ENCODE data around the gene MARS1.

The MARS1 gene

DNA sequence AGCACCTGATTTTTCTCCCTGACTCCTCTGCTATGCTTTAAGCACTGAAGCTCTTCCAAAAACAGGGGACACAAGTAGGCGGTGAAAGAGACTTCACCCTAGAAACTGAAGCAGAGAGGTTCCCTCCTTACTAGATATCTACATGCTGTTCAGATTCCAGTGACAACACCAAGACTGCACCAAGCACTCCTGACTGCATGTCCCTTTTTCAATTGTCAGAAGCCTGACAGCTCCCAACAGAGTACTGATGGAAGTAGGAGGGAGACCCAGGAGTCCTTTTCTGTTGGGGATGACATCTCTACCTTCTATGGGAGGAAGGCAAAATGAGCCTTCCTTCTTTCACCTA lies 48.7 kb downstream of the MARS1 start:
- DNase-seq (ENCODE audit: low read depth) = no peak
- H3K4me3 ChIP-seq (ENCODE audit: control insufficient read depth, low read depth, low read length) = no peak overlapping the region
- TF ChIP-seq, protein P1, sequence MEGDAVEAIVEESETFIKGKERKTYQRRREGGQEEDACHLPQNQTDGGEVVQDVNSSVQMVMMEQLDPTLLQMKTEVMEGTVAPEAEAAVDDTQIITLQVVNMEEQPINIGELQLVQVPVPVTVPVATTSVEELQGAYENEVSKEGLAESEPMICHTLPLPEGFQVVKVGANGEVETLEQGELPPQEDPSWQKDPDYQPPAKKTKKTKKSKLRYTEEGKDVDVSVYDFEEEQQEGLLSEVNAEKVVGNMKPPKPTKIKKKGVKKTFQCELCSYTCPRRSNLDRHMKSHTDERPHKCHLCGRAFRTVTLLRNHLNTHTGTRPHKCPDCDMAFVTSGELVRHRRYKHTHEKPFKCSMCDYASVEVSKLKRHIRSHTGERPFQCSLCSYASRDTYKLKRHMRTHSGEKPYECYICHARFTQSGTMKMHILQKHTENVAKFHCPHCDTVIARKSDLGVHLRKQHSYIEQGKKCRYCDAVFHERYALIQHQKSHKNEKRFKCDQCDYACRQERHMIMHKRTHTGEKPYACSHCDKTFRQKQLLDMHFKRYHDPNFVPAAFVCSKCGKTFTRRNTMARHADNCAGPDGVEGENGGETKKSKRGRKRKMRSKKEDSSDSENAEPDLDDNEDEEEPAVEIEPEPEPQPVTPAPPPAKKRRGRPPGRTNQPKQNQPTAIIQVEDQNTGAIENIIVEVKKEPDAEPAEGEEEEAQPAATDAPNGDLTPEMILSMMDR (conservative IDR thresholded peaks at IDR 0.05; ENCODE audit: control insufficient read depth, insufficient read depth, low read depth, low read length) = no peak

DNA sequence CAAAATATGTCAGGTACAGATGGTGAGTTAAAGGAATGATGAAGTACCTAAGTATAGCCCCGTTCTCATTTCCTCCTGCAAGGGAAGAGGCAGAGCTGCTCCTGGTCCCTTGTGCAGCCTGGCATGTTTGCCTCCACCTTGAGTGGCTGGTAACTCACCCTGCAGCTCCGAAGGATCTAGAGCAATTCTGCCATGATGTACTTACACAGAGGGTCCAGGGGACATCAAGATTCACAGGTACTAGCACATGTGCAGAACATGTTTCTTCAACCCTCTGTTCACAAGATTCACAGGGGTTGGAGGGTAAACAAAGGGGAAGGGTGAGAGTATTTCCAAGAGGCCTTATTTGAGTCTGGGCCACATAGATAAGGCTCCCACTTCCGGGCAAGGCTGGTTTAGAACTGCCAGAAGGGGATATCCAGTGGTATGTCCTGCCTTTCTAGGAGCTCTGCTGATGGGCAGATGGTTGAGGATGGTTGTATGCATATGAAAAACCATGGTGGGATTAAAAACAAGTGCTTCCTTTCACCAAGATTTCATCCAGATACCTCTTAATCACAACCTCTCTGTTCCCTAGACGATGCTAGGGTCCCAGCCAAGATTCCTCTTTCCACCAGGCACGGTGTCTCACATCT lies 51.4 kb downstream of the MARS1 start:
- no peak overlapping the region for H3K4me3 ChIP-seq (ENCODE audit: control insufficient read depth, low read depth, low read length)
- TF ChIP-seq, protein P1 (conservative IDR thresholded peaks at IDR 0.05; ENCODE audit: control insufficient read depth, insufficient read depth, low read depth, low read length) = no peak
- no peak for DNase-seq (ENCODE audit: low read depth)

DNA sequence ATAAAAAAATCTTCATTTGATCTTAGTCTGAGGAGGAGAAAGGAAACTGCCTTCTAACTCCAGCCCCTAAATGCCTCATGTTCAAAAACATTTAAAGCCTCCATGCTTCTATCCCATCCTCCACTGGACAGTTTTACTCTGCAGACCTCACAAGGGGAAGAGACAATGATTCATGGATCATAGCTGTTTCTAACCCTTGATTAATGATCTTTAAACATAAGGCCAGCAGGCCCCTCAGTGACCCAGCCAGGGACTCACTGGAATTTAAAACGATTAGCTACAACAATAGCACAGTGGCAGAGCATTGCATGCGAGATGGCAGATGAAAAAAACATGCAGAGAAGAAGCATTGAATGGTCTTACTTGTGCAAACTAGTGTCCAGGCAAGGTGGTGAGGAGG lies 53.1 kb downstream of the MARS1 start:
- TF ChIP-seq, protein P1 (conservative IDR thresholded peaks at IDR 0.05; ENCODE audit: control insufficient read depth, insufficient read depth, low read depth, low read length) = no peak
- no peak for DNase-seq (ENCODE audit: low read depth)
- no peak overlapping the region for H3K4me3 ChIP-seq (ENCODE audit: control insufficient read depth, low read depth, low read length)

DNA sequence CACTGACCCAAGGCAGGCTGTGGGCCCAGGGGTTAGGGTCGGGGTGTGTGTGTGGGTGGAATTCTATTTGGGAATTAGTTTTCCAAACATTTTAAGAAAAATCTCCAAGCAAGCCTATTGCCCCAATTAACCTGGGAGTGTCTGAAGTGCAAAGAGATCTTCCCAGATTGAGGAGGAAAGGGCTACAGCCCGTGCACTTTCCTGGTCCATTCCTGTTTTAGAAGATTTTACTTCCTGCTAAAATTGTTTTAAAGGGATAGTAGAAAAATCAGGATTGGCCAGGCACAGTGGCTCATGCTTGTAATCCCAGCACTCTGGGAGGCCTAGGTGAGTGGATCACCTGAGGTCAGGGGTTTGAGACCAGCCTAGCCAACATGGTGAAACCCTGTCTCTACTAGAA lies 53.8 kb downstream of the MARS1 start:
- H3K4me3 ChIP-seq (ENCODE audit: control insufficient read depth, low read depth, low read length) = no peak overlapping the region
- DNase-seq (ENCODE audit: low read depth) = no peak
- TF ChIP-seq, protein P1 (conservative IDR thresholded peaks at IDR 0.05; ENCODE audit: control insufficient read depth, insufficient read depth, low read depth, low read length) = no peak

DNA sequence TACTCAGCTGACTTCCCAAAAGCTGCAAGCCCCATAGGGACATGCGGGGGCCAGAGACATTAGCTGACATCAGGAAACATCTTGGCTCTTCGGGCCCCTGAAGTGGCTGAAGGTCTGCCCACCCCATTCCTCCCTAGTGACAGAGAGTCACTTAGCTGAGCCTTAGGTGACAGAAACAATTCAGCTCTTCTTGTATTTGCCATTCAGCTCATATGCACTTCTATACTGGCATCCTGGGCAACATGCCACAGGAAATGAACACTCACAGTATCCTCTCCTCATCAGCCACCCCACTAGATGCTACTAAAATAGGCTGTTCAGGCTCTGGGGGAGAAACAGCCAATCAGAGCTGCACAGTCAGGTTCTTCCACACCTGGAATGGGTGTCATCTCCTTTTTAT lies 55.7 kb downstream of the MARS1 start:
- no peak for DNase-seq (ENCODE audit: low read depth)
- TF ChIP-seq, protein P1 (conservative IDR thresholded peaks at IDR 0.05; ENCODE audit: control insufficient read depth, insufficient read depth, low read depth, low read length) = no peak
- no peak overlapping the region for H3K4me3 ChIP-seq (ENCODE audit: control insufficient read depth, low read depth, low read length)

DNA sequence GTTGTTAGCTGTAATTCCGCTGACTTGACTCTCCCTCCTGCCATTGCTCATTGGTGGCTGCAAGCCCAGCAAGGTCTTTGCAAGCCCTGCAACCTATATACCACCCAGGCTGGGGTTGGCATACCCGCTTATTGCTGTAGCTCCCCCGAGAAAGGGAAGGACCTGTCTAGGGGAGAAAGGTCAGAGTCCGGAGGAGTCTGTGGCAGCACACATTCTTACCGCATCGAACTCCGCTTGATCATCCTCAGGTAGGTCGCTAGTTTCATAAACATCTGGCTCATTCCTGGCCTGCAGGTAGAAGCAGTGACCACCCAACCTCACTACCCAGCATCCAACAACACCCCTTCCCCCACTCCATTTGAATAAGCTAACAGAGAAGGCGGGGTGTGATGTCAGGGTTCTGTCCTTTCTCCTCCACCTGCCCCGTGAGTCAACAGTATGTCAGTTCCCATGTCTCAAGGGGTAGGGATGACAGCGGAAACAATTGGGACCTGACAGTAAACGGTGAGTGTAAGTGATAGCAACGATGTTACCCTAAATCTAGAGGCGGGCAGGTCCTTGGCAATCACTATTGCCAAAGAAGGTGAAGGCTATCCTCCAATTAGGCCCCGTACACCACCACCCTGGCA lies 58.1 kb downstream of the MARS1 start:
- TF ChIP-seq, protein P1 (conservative IDR thresholded peaks at IDR 0.05; ENCODE audit: control insufficient read depth, insufficient read depth, low read depth, low read length) = no peak
- peak overlapping the region; percentile 73 for H3K4me3 ChIP-seq (ENCODE audit: control insufficient read depth, low read depth, low read length)
- DNase-seq (ENCODE audit: low read depth) = no peak
